ENCODE results near the gene ZSCAN22.
A peak's percentile ranks its signal among the peaks of the same experiment; 100 is the strongest.

The ZSCAN22 gene

GRCh38 chr19:58346961-58347929, 20.5 kb downstream of the ZSCAN22 start:
- TF ChIP-seq ZFX (IDR thresholded peaks at IDR 0.05) = peak; percentile 35; the same call in 1 of the 2 replicates
- TF ChIP-seq, protein P1, sequence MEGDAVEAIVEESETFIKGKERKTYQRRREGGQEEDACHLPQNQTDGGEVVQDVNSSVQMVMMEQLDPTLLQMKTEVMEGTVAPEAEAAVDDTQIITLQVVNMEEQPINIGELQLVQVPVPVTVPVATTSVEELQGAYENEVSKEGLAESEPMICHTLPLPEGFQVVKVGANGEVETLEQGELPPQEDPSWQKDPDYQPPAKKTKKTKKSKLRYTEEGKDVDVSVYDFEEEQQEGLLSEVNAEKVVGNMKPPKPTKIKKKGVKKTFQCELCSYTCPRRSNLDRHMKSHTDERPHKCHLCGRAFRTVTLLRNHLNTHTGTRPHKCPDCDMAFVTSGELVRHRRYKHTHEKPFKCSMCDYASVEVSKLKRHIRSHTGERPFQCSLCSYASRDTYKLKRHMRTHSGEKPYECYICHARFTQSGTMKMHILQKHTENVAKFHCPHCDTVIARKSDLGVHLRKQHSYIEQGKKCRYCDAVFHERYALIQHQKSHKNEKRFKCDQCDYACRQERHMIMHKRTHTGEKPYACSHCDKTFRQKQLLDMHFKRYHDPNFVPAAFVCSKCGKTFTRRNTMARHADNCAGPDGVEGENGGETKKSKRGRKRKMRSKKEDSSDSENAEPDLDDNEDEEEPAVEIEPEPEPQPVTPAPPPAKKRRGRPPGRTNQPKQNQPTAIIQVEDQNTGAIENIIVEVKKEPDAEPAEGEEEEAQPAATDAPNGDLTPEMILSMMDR (conservative IDR thresholded peaks at IDR 0.05) = no peak
- peak overlapping the region; percentile 39 for H3K27ac ChIP-seq

DNA sequence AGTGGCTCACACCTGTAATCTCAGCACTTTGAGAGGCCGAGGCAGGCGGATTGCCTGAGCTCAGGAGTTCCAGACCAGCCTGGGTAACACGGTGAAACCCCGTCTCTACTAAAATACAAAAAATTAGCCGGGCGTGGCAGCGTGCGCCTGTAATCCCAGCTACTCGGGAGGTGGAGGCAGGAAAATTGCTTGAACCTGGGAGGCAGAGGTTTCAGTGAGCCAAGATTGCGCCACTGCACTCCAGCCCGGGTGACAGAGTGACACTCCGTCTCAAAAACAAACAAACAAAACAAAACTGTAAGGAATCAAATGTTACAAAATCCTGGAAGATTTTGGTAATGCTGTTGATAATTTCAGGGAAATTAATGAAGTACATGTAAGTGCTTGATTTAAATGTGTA, 21.3 kb downstream of the ZSCAN22 start:
- peak overlapping the region; percentile 39 for H3K27ac ChIP-seq

GRCh38 chr19:58349590-58349989, 22.8 kb downstream of the ZSCAN22 start:
- H3K27ac ChIP-seq = no peak overlapping the region
- TF ChIP-seq, protein P1 (conservative IDR thresholded peaks at IDR 0.05) = no peak
- TF ChIP-seq ZFX (IDR thresholded peaks at IDR 0.05) = no peak

DNA sequence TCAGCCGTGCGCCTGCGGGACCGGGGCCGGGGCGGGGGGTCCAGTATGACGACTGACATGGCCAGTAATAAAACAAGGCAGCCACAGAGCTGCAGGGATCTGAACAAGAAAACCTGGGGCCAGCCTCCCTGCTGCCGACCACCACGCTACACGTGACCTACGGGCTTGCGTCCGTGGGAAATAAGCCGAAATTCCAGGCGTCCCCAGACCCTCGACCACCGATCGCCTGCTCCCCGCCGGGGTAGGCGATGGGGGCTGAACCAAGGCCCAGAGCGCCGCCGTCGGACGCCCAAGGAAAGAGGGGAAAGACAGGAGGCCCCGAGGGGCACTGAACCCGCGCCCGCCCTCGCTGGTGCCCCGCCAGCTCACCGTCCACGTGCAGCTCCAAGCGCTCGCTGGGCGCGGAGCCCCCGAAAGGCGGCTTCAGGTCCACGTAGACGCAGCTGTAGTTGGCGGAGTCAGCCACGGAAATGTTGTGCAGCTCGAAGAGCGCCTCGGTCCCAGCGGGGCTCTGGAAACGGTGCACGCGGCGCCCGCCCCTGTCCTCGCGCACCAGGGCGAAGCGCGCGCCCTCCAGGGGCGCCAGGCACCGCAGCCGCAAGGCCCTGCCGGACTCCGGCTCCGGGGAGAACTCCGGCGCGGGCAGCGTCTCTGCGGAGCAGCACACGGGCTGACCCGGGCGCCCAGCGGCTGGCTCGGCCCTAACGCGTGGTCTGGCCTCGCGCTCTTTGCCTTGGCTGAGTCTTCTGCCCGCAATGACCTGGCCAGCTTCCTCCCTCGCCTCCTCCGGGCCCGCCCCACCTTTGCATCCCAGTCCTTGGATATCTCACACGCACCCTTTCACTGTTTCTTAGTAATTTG, 23.4 kb downstream of the ZSCAN22 start:
- no peak overlapping the region for H3K27ac ChIP-seq
- no peak for TF ChIP-seq ZFX (IDR thresholded peaks at IDR 0.05)

- no peak overlapping the region for H3K27ac ChIP-seq
- TF ChIP-seq, protein P1 (conservative IDR thresholded peaks at IDR 0.05) = no peak
- no peak for TF ChIP-seq ZFX (IDR thresholded peaks at IDR 0.05)
These were observed 24.2 kb downstream of the ZSCAN22 start for GRCh38 chr19:58350871-58351557.

- no peak for TF ChIP-seq ZFX (IDR thresholded peaks at IDR 0.05)
- TF ChIP-seq, protein P1 (conservative IDR thresholded peaks at IDR 0.05) = no peak
- H3K27ac ChIP-seq = no peak overlapping the region
These were observed 24.7 kb downstream of the ZSCAN22 start for GRCh38 chr19:58351558-58351878.

GRCh38 chr19:58351990-58352755, 25.4 kb downstream of the ZSCAN22 start:
- no peak overlapping the region for H3K27ac ChIP-seq

More at GRCh38 chr19:58351990-58352755, 25.4 kb downstream of the ZSCAN22 start:
- TF ChIP-seq ZFX (IDR thresholded peaks at IDR 0.05) = no peak
- TF ChIP-seq, protein P1 (conservative IDR thresholded peaks at IDR 0.05) = no peak
